H1 (cell line): Measurements from ENCODE around the gene GPATCH2L. TPM values are rescaled to one million over a fixed set of nuclear protein-coding genes. Genes with fewer than 3 reads are reported as not detected.

Experiments used
- ASH2L ChIP-seq: fragments of 200-600, 300-600 bp; sonication (generic); IDR thresholded peaks from one replicate; pipeline ENCODE4 v1.7.1; 2017; ENCODE audit warnings: low read length
- BCL11A ChIP-seq, 2 experiments: IDR thresholded peaks; one replicate each; pipeline ENCODE4 v1.6.1; 2011; ENCODE audit warnings: low read depth in 2 of 2, low read length in 2 of 2, mild to moderate bottlenecking in 2 of 2
- CHD7 ChIP-seq: fragments of 300-600 bp; sonication (generic); IDR thresholded peaks from 2 replicates; pipeline ENCODE4 v1.7.1; 2012; ENCODE audit warnings: low read length, moderate library complexity, mild to moderate bottlenecking, inconsistent platforms; ENCODE audit not compliant: insufficient replicate concordance
- CTCF ChIP-seq, 3 experiments: IDR thresholded peaks; 1 replicate in 2 of 3; 2 replicates in 1 of 3; pipeline versions ENCODE4 v1.5.1 to v1.6.1; 2011; ENCODE audit warnings: low read length in 3 of 3, mild to moderate bottlenecking in 3 of 3, inconsistent platforms in 2 of 3, low read depth in 1 of 3, moderate library complexity in 1 of 3; ENCODE audit not compliant: insufficient read depth in 1 of 3; ENCODE audit errors: control extremely low read depth in 1 of 3
- POLR2AphosphoS5 ChIP-seq: IDR thresholded peaks from 2 replicates; pipeline ENCODE4 v1.6.1; 2011; ENCODE audit warnings: low read depth, low read length
- RAD21 ChIP-seq, 2 experiments: IDR thresholded peaks in 1 of 2; conservative IDR thresholded peaks in 1 of 2; 2 replicates each; pipeline ENCODE4 v1.6.1; 2011; ENCODE audit warnings: low read depth in 2 of 2, low read length in 2 of 2, improper control_type of control experiment in 1 of 2, inconsistent platforms in 1 of 2, mild to moderate bottlenecking in 1 of 2, moderate library complexity in 1 of 2
- RXRA ChIP-seq: IDR thresholded peaks from 2 replicates; pipeline ENCODE4 v1.6.1; 2011; ENCODE audit warnings: low read depth, mild to moderate bottlenecking, low read length, moderate library complexity; ENCODE audit not compliant: insufficient read depth
- SP2 ChIP-seq: IDR thresholded peaks from 2 replicates; pipeline ENCODE4 v1.6.1; 2012; ENCODE audit warnings: mild to moderate bottlenecking, low read length, inconsistent platforms
- TAF1 ChIP-seq: IDR thresholded peaks from 2 replicates; pipeline ENCODE4 v1.6.1; 2011; ENCODE audit warnings: mild to moderate bottlenecking, low read depth, low read length
- TCF12 ChIP-seq: IDR thresholded peaks from 2 replicates; pipeline ENCODE4 v1.6.1; 2011; ENCODE audit warnings: low read depth, mild to moderate bottlenecking, low read length
- polyA plus RNA-seq, 7 experiments: library from polyadenylated mRNA; depleted of rRNA in 3 of 7; stranded (reverse) in 5 of 7; unstranded in 2 of 7; fragments of >200 nt in 5 of 7; fragments of 200-250 nt in 2 of 7; gene quantifications; 1 replicate in 5 of 7; 2 replicates in 1 of 7; 4 replicates in 1 of 7; pipeline versions ENCODE4 v1.2.1 to v1.2.3, GENCODE V29; 2011 to 2013; ENCODE audit warnings: missing spikeins in 2 of 7, mixed read lengths in 2 of 7
- total RNA-seq: library from RNA; stranded (reverse); fragmentation: NEBNext Ultra II Directional; extraction: Animal tissue kit (Norgen Biotek cat#: 25700); gene quantifications from 2 replicates; pipeline ENCODE4 v1.2.1, GENCODE V29; 2021

The GPATCH2L gene
- total and polyA plus RNA-seq, 2 of the 8 experiments (the other 6 are each of a cell fraction or from before 2014, with no cell fraction given), result 26.0 to 54.9 TPM

- TF ChIP-seq CHD7 (no peak), CTCF (IDR thresholded peaks at IDR 0.05; ENCODE audit: control extremely low read depth in 1 of 3, insufficient read depth in 1 of 3, low read depth in 1 of 3, low read length in 3 of 3) (no peak), ASH2L (no peak), RXRA (no peak), TCF12 (no peak), BCL11A (IDR thresholded peaks at IDR 0.05; ENCODE audit: low read depth in 2 of 2, low read length in 2 of 2) (no peak), POLR2AphosphoS5 (no peak), RAD21 (IDR thresholded peaks at IDR 0.05 in 1 of 2, conservative IDR thresholded peaks at IDR 0.05 in 1 of 2; ENCODE audit: low read depth in 2 of 2, low read length in 2 of 2) (no peak), SP2 (no peak), TAF1 (no peak)
Observed at GRCh38 chr14:76195003-76195402, 43.3 kb downstream of the GPATCH2L start (continued).
